Ovary (tissue), 9 donors: ENCODE data around the gene STEAP1B. TPM values are rescaled to one million over a fixed set of nuclear protein-coding genes. Genes with fewer than 3 reads are reported as not detected.

Experiments used
- DNase-seq, 5 donors: peaks; one replicate each; pipeline ENCODE4 v3.0.0-alpha.2; 2019 to 2020
- H3K27ac ChIP-seq, 2 donors: fragments of 200-600 bp; one replicate each; pipeline versions ENCODE4 v1.5.1 to v1.8.0; 2019 to 2022
- H3K27me3 ChIP-seq: fragments of 200-600 bp; one replicate; pipeline ENCODE4 v1.8.0; 2022
- H3K36me3 ChIP-seq: fragments of 200-600 bp; sonication (generic); one replicate; pipeline ENCODE4 v1.5.1; 2019
- H3K4me1 ChIP-seq: one replicate; pipeline ENCODE4 v1.8.1; 2013; ENCODE audit warnings: mild to moderate bottlenecking, moderate library complexity; ENCODE audit not compliant: insufficient read depth
- H3K4me3 ChIP-seq: fragments of 200-600 bp; sonication (generic); one replicate; pipeline ENCODE4 v1.5.1; 2017
- H3K9me3 ChIP-seq, 2 donors: fragments of 200-600 bp in 1 of 2; sonication (generic) in 1 of 2; one replicate each; pipeline versions ENCODE4 v1.5.1 to v1.8.1; 2013 to 2019; ENCODE audit warnings: mild to moderate bottlenecking in 1 of 2, moderate library complexity in 1 of 2
- EP300 ChIP-seq: sonication (generic); formaldehyde crosslinking; IDR thresholded peaks from one replicate; pipeline ENCODE4 v1.6.1; 2017; ENCODE audit warnings: antibody characterized with exemption
- POLR2A ChIP-seq: fragments of 450-650 bp; IDR thresholded peaks from one replicate; pipeline ENCODE4 v1.6.1; 2017; ENCODE audit warnings: antibody characterized with exemption, mild to moderate bottlenecking, moderate library complexity
- WGBS, 3 donors: extraction: QIAGEN DNeasy Blood & Tissue Kit in 1 of 3; methylation state at CpG; one replicate each; pipeline versions ENCODE4 v1.1.5 to v1.1.7; 2013 to 2017; 5-methylcytosine and 5-hydroxymethylcytosine counted together
- intact Hi-C, 4 donors: fragments of 100-400 bp; cut with DNase I; formaldehyde crosslinking; loops; one replicate each; pipeline versions ENCODE4 v1.11.0 to v1.15.1; 2022 to 2023
- polyA plus RNA-seq, 2 donors: library from polyadenylated mRNA; stranded (reverse); fragments of 200-250 nt in 1 of 2; fragments of 350-450 nt in 1 of 2; fragmentation: Illumina TruSeq in 1 of 2; extraction: RNeasy Lipid Tissue Mini Kit (QIAGEN cat#74804) in 1 of 2; gene quantifications; one replicate each; pipeline ENCODE4 v1.2.3, GENCODE V29; 2013 to 2014
- total RNA-seq, 7 donors: library from RNA; depleted of rRNA in 2 of 7; stranded (reverse); fragments of >200 nt in 2 of 7; fragmentation: NEBNext Ultra II Directional in 3 of 7; extraction: Animal tissue kit (Norgen Biotek cat#: 25700) in 3 of 7; gene quantifications; one replicate each; pipeline versions ENCODE4 v1.1.0 to v1.2.4, GENCODE V29; 2016 to 2023
- TF ChIP-seq, protein P1 (sequence below), 3 donors: fragments of 450-650 bp in 2 of 3; fragments of 200-600 bp in 1 of 3; IDR thresholded peaks; one replicate each; pipeline versions ENCODE4 v1.5.1 to v1.8.0; 2016 to 2022; ENCODE audit warnings: antibody characterized with exemption in 3 of 3, mild to moderate bottlenecking in 1 of 3
- donor health status: DM: no; HTN: no; CAD: no; lungs with moderate emphysema.
- donor health status: DM: no; HTN: no; CAD: no.
- donor health status: Bipolar disorder and iron deficiency.
- donor health status: DM: yes; HTN: yes; CAD: no.
- donor health status: DM: no; HTN: no; CAD: no.
- donor health status: DM: yes; HTN: yes; CAD: no.

STEAP1B gene
- total and polyA plus RNA-seq, 9 donors, result 0.25 to 0.78 (median 0.37) TPM; not detected in 1

DNA sequence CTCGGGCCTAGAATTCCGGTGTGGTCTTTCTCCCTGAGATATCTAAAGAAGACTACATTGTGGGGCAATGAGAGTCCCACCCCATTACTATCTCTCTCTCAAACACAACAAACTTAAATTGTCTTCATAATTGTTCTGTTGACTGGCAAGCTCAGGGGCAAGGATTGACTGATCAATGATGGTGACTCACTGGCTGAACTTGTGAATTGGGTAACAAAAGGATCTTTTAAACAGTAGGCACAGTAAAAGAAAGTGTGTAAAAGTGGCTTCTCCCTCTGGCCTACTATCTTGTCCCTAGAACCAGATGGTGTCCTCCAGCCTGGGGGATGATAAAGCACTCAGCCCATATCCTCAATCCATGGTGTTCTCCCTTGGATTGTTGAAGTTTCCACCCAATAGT, 80.0 kb downstream of the STEAP1B start:
- no peaks in the 10 kb centered on the region for H3K4me1 ChIP-seq
- DNase-seq, result no peak
- 93 to 100% (median 96%) methylated on average over 2 of the region's 2 CpGs for WGBS, 3 donors
- intact Hi-C loops, result no loop called here
- H3K27me3 ChIP-seq, result no peaks in the 10 kb centered on the region
- no peak overlapping the region for H3K4me3 ChIP-seq
- no peaks in the 10 kb centered on the region for H3K36me3 ChIP-seq
- H3K9me3 ChIP-seq, result no peaks in the 10 kb centered on the region
- TF ChIP-seq EP300 (no peak), POLR2A (no peak)
- TF ChIP-seq, protein P1, sequence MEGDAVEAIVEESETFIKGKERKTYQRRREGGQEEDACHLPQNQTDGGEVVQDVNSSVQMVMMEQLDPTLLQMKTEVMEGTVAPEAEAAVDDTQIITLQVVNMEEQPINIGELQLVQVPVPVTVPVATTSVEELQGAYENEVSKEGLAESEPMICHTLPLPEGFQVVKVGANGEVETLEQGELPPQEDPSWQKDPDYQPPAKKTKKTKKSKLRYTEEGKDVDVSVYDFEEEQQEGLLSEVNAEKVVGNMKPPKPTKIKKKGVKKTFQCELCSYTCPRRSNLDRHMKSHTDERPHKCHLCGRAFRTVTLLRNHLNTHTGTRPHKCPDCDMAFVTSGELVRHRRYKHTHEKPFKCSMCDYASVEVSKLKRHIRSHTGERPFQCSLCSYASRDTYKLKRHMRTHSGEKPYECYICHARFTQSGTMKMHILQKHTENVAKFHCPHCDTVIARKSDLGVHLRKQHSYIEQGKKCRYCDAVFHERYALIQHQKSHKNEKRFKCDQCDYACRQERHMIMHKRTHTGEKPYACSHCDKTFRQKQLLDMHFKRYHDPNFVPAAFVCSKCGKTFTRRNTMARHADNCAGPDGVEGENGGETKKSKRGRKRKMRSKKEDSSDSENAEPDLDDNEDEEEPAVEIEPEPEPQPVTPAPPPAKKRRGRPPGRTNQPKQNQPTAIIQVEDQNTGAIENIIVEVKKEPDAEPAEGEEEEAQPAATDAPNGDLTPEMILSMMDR (IDR thresholded peaks at IDR 0.05), result no peak
- H3K27ac ChIP-seq, result no peak overlapping the region

DNA sequence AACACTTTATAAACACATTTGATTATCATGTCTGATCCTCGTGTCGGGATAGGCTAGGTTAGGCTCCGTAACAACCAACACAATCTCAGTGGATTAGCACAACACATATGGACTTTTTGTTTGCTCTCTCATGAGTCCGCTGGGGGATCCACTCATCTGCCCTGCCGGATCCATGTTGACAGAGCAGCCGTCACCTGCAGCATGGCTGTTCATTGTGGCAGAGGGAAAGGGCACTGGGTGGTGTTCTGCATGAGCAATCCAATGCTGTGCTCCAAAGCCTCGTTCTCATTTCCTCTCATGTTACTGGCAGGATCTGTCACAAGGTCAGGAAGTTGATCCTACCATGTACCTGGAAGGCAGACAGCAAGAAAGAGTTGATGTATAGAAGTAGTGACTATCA, 80.5 kb downstream of the STEAP1B start:
- Histone ChIP-seq H3K4me1 (no peaks in the 10 kb centered on the region), H3K27me3 (no peaks in the 10 kb centered on the region), H3K36me3 (no peaks in the 10 kb centered on the region), H3K27ac (no peak overlapping the region), H3K9me3 (no peaks in the 10 kb centered on the region), H3K4me3 (no peak overlapping the region)
- TF ChIP-seq POLR2A (no peak), EP300 (no peak)
- TF ChIP-seq, protein P1 (IDR thresholded peaks at IDR 0.05), result no peak
- WGBS, 3 donors, result 90 to 94% (median 94%) methylated on average over 7 of the region's 7 CpGs
- DNase-seq, result no peak
- intact Hi-C loops, result no loop called here

DNA sequence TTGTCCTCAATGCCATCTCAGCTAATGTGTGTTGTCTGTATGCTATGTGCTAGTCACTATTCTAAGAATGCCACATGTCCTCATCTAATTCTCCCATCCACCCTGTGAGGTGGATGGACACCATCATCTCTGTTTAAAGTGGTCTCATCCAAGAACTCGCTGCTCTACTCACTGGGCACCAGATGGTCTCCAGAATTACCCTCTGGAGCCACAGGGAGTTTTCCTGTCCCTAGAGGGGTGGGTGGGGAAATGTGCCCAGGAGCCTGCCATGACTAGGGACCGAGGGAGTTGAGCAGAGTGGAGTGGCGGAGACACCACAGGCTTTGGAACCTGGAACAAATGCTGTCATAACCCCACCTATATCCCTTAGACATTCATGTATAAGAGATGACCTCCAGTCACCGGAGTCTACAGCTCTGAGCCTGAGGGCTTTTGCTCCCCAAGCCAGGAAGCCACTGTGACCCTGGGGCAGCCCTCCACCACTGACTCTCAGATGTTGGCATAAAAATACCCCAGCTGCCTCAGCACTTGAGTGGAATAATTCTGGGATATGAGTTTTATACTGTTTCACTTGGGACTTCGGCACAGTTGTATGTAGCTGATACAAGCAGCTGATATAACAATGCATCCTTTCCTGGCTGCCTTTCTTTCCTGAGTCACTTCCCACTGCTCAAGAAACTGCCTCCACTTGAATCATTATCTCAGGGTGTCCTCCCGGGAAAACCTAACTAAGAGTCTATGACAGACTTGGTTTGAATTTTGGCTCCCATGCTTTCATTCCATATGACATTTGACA, 81.5 kb downstream of the STEAP1B start:
- no peak overlapping the region for H3K4me3 ChIP-seq
- TF ChIP-seq, protein P1 (IDR thresholded peaks at IDR 0.05), result no peak
- TF ChIP-seq EP300, result no peak
- TF ChIP-seq POLR2A, result no peak
- H3K27ac ChIP-seq, result no peak overlapping the region
- no peaks in the 10 kb centered on the region for H3K4me1 ChIP-seq
- no peaks in the 10 kb centered on the region for H3K36me3 ChIP-seq
- H3K27me3 ChIP-seq, result no peaks in the 10 kb centered on the region
- H3K9me3 ChIP-seq, result no peaks in the 10 kb centered on the region
- 76 to 92% (median 78%) methylated on average over 6 of the region's 6 CpGs for WGBS, 3 donors
- intact Hi-C loops, result no loop called here
- DNase-seq, result no peak

DNA sequence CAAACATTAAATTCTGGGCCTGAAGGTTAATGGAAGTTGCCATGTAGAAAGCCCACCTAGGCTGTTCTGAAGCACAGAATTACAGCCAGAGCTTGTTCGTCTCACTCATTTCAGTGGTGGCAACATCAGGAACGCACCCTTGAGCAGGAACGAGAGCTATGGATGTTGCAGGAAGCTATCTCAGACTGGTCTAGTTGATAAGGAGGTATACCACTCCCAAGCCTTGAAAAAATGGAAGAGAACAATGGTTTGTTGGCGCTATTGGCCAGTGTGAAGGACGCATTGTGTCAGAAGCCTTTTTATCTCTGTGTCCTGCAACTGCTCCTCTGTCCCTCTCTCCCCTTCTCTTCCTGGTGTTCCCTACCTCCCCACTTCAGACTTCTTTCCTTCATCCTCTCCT, 82.1 kb downstream of the STEAP1B start:
- intact Hi-C loops, result no loop called here
- no peaks in the 10 kb centered on the region for H3K9me3 ChIP-seq
- WGBS, 3 donors, result 84 to 89% (median 88%) methylated on average over 5 of the region's 5 CpGs
- DNase-seq, result no peak
- H3K4me3 ChIP-seq, result no peak overlapping the region
- H3K36me3 ChIP-seq, result no peaks in the 10 kb centered on the region
- TF ChIP-seq, protein P1 (IDR thresholded peaks at IDR 0.05), result no peak
- TF ChIP-seq EP300 (no peak), POLR2A (no peak)
- H3K27ac ChIP-seq, result no peak overlapping the region
- H3K4me1 ChIP-seq, result no peaks in the 10 kb centered on the region
- no peaks in the 10 kb centered on the region for H3K27me3 ChIP-seq
